ENCODE measurements around the gene XRCC1.

DNA sequence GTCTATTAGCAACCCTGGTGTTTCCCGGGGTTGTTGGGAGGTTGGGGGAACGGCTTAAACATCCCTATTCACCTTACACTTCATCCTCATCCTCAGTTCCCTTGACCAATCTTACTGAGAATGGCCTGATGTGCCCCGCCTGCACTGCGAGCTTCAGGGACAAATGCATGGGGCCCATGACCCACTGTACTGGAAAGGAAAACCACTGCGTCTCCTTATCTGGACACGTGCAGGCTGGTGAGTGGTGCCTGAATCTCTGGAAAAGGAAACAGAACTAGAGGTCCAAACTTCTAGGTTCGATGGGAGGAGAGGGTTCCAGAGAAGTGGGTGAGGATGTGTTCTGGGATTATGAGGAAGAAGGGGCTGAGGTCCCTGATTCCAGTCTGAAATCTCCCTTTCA is 6.1 kb upstream of the XRCC1 start:
- TF ChIP-seq POLR2A (IDR thresholded peaks at IDR 0.05; ENCODE audit: low read depth, low read length): no peak
- no peak for TF ChIP-seq POLR2AphosphoS5 (IDR thresholded peaks at IDR 0.05; ENCODE audit: low read depth, low read length)
